Mucosa of stomach (tissue), 1 donor: ENCODE results near the gene PTPRD.

Experiments used
- H3K27me3 ChIP-seq: one replicate; pipeline ENCODE4 v1.7.0; 2013; ENCODE audit warnings: mild to moderate bottlenecking, low read length; ENCODE audit not compliant: control insufficient read depth, insufficient read depth
- H3K36me3 ChIP-seq: one replicate; pipeline ENCODE4 v1.7.0; 2013; ENCODE audit warnings: low read length; ENCODE audit not compliant: control insufficient read depth, insufficient read depth
- H3K4me1 ChIP-seq: one replicate; pipeline ENCODE4 v1.7.0; 2013; ENCODE audit warnings: mild to moderate bottlenecking, low read length; ENCODE audit not compliant: control insufficient read depth, insufficient read depth
- H3K4me3 ChIP-seq: one replicate; pipeline ENCODE4 v1.7.0; 2013; ENCODE audit warnings: low read length
- H3K9ac ChIP-seq: one replicate; pipeline ENCODE4 v1.7.0; 2013; ENCODE audit warnings: mild to moderate bottlenecking, low read length, moderate library complexity
- H3K9me3 ChIP-seq: one replicate; pipeline ENCODE4 v1.7.0; 2013; ENCODE audit warnings: mild to moderate bottlenecking, low read length, moderate library complexity; ENCODE audit not compliant: control insufficient read depth
- donor health status: Pancreatic carcinoma.

PTPRD gene

DNA sequence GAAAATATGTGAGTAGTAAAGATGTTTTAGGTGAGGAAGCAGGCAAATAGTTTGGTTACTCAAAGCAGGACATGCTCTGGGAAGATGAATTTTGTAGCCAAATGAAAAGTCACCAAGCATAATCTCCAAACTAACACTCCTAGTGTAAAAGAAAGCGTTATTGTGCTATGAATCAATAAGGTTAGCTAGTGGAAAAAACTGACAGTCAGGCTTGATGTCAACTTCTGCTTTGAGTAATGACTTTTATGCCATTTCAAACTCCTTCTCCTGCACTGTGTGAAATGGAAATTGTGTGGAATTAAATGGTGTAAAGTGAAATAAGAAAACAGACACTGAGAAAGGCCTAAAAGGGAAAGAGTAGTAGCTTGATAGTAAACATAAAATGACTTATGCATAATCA lies 2176.0 kb downstream of the PTPRD start:
- Histone ChIP-seq H3K9me3 (no peaks in the 10 kb centered on the region), H3K9ac (no peak overlapping the region), H3K4me1 (no peaks in the 10 kb centered on the region), H3K4me3 (no peak overlapping the region), H3K36me3 (no peaks in the 10 kb centered on the region), H3K27me3 (no peaks in the 10 kb centered on the region)

DNA sequence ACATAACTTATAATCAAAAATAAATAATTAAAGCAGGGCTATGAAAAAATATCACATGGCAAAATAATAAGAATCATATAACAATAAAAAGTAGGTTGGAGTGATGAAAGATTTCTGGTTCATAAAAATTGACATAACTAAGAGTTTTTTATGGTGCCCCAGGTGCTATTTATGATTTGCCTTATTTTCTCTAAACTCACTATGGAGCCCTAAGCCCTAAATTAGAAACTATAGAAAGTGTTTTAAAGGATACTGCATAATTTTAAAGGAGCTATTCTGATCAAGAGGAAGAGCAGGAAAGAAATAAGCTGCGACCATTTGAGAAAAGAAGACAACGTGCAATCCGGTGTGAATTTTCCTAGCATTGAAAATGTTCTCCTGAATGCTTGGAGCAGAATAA lies 2178.2 kb downstream of the PTPRD start:
- H3K9me3 ChIP-seq = no peaks in the 10 kb centered on the region
- no peaks in the 10 kb centered on the region for H3K4me1 ChIP-seq
- H3K36me3 ChIP-seq = no peaks in the 10 kb centered on the region
- H3K27me3 ChIP-seq = no peaks in the 10 kb centered on the region
- H3K9ac ChIP-seq = no peak overlapping the region
- no peak overlapping the region for H3K4me3 ChIP-seq

DNA sequence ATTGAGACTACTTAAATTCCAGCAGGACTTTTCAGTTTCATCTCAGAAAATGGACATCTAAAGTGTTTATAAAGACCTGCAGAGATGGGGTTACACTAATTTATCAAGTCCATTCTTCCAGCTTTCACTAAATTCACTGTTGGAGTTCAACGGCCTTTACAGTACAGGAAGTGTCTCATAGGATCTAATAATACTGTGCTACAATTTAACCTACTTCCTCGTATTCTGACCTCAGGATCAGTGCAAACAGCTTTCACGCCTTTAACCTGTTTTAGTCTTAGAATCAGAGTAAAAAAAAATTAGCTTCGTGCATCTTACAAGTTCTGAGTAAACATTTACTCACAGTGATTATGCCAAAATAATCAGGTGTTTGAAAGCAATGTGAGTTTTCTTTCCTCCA lies 2180.6 kb downstream of the PTPRD start:
- no peaks in the 10 kb centered on the region for H3K36me3 ChIP-seq
- H3K9ac ChIP-seq = no peak overlapping the region
- H3K4me1 ChIP-seq = no peaks in the 10 kb centered on the region
- no peaks in the 10 kb centered on the region for H3K27me3 ChIP-seq
- H3K9me3 ChIP-seq = no peaks in the 10 kb centered on the region
- H3K4me3 ChIP-seq = no peak overlapping the region

DNA sequence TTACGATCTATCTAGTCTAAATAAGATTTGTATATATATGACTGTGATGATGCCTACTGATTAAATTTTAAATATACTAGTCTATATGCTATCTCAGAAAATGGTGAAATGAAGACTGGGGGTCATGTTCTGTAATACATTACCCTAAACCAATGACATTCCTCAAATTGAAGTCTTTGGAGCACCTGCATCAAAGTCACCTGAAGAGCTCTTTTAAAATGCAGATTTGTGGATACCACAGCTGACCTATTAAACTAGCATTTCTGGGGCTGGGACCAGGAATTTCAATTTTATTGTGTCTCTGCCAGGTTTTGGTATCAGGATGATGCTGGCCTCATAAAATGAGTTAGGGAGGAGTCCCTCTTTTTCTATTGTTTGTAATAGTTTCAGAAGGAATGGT lies 2181.3 kb downstream of the PTPRD start:
- Histone ChIP-seq H3K27me3 (no peaks in the 10 kb centered on the region), H3K4me1 (no peaks in the 10 kb centered on the region), H3K9me3 (no peaks in the 10 kb centered on the region), H3K4me3 (no peak overlapping the region), H3K36me3 (no peaks in the 10 kb centered on the region), H3K9ac (no peak overlapping the region)

DNA sequence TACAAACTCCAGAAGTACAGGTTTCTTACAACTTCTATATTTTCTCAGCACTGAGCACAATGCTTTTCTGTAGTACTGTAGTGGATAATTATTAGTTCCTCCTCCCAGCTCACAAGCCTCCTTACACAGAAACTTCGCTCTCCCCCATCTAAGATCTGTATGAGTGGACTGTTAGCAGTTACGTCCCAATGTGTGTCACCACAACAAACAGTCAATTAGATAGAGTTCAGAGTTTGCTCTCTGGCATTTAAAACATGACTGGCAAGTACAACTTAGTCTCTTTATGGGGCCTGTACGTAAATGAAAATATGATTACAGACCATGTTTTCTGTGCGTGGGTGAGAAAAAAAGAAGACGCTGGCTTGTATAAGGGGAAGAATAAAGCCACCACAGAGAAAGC lies 2181.9 kb downstream of the PTPRD start:
- Histone ChIP-seq H3K36me3 (no peaks in the 10 kb centered on the region), H3K9me3 (no peaks in the 10 kb centered on the region), H3K27me3 (no peaks in the 10 kb centered on the region), H3K4me3 (no peak overlapping the region), H3K4me1 (no peaks in the 10 kb centered on the region), H3K9ac (no peak overlapping the region)

DNA sequence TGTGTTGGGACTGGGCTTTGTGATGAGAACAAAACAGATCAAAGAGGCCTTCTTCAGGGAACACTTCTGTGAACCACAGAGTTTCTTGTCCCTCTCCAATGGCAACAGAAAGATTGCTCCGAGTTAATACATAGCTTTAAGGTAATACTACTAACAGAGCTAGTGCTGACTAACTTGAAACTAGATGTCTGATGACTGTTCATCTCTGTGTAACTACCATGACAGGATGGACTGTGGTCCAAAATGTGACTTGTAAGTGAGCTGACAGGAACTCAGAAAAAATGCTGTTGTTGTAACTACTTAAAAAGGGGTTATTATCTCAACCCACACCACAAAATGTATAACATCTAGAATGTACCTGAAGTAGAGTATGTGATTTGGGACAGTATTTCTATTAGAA lies 2183.0 kb downstream of the PTPRD start:
- H3K36me3 ChIP-seq = no peaks in the 10 kb centered on the region
- no peak overlapping the region for H3K9ac ChIP-seq
- no peaks in the 10 kb centered on the region for H3K27me3 ChIP-seq
- no peaks in the 10 kb centered on the region for H3K4me1 ChIP-seq
- no peak overlapping the region for H3K4me3 ChIP-seq
- no peaks in the 10 kb centered on the region for H3K9me3 ChIP-seq

DNA sequence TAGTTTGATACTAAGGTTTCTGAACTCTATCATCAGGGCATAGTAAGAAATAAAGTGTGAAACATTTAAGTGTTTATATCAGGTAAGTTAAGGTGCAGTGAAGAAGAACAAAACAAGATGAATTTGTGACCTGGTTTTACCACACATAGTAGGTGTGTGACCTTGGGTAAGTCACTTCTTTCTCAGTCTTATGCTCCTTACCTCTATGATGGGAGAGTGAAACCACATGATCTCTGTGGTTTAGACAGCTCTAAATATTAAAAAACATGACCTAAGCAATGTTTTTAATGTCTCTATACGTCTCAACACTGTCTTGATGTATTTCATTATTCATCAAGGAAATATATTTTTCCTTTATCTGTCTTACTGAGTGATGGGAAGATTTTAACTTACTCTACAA lies 2183.6 kb downstream of the PTPRD start:
- H3K36me3 ChIP-seq = no peaks in the 10 kb centered on the region
- no peaks in the 10 kb centered on the region for H3K4me1 ChIP-seq
- H3K9ac ChIP-seq = no peak overlapping the region
- H3K9me3 ChIP-seq = no peaks in the 10 kb centered on the region
- no peaks in the 10 kb centered on the region for H3K27me3 ChIP-seq
- no peak overlapping the region for H3K4me3 ChIP-seq

DNA sequence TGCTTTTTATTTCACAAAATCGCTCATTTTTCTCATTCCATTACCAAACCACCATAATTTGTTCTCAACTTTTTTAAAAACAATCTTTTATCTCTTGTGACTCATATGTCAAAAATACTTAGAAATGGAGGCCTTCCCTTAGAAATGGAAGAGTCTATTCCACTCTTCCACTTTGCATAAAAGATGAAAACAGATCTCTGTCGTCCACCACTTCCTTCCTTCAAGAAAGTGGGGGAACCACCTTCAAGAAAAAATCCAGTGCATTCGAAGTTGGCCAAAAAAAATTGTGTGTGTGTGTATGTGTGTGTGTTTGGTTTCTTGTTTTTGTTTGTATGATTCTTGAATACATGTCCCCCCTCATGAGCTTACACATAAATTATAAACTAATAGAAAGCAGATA lies 2184.4 kb downstream of the PTPRD start:
- Histone ChIP-seq H3K4me1 (no peaks in the 10 kb centered on the region), H3K27me3 (no peaks in the 10 kb centered on the region), H3K4me3 (no peak overlapping the region), H3K9me3 (no peaks in the 10 kb centered on the region), H3K9ac (no peak overlapping the region), H3K36me3 (no peaks in the 10 kb centered on the region)

DNA sequence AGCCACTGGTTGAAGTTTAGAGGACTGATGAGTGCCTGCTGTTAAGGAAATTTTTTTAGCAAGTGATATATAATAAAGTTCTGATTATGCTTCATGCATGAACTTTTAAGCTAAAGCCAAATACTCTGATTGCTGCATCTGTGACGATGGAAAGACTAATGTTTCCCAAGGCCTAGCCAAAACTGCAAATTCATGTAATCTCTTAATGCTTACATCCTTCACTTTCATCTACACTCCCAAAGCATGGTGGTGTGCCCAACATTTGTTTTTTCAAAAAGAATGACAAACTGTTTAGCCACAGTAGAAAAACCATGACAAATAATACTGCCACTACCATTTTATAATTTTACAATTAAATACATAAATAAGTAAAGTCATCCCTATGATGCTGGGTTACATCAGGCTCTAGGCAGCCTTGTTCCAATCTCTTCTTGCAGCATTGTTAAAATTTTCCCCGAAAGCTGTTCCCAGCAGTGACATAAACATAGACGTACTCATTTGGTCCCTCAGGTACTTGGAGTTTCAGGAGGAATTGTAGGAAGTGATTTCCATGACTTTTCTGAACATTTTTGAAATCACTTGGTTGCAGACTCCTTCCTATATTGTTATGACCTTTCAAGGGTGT lies 2187.9 kb downstream of the PTPRD start:
- Histone ChIP-seq H3K27me3 (no peaks in the 10 kb centered on the region), H3K9me3 (no peaks in the 10 kb centered on the region), H3K4me3 (no peak overlapping the region), H3K9ac (no peak overlapping the region), H3K36me3 (no peaks in the 10 kb centered on the region), H3K4me1 (no peaks in the 10 kb centered on the region)

DNA sequence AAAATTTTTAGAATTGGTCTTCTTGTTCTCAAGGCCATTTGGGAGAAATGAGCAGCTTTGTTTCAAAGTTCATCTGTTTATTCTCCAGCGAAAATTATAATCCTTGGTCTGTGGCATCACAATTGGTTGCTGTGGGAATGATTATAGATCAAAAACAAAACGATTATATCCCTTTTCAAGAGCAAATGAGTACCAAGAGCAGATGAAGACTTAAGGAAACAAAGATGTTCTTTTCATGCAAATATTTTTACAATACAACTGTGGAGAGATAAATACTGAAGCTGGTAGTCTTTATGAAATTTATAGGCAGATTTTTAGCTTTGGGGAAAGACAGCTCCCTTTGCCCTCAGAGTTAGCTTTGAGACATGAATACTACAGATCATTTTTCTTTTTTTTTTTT lies 2192.4 kb downstream of the PTPRD start:
- Histone ChIP-seq H3K9me3 (no peaks in the 10 kb centered on the region), H3K4me3 (no peak overlapping the region), H3K27me3 (no peaks in the 10 kb centered on the region), H3K4me1 (no peaks in the 10 kb centered on the region), H3K9ac (no peak overlapping the region), H3K36me3 (no peaks in the 10 kb centered on the region)

DNA sequence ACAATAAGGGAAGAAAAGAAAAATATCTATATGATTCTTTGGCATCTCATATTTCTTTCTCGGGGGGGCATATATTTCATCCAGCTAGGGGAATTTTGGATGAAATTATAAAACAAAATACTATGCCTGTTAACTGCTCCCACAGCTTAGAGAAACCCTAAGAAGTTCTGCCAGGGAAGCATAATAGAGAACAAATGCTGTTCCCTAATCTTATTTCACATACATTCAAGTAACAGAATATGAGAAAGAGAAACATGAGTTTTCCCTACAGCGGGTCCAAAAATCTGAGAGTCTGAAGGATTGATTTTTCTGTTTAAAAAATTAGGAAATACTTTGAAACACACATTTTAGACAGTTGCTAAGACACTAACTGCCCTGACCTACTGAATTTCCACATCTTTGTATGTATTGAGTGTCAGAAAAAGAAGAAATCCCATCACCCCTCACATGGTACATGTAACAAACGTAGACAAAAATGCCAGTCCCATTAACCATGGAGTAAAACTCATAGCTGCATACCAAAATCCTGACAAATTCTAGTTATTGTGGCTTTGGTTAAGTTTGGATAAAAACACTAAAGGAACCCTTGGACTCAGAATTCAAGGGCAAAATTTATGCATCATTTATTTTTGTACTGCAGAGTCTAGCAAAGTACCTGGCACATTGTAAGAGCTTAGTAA lies 2193.1 kb downstream of the PTPRD start:
- Histone ChIP-seq H3K4me3 (no peak overlapping the region), H3K9me3 (no peaks in the 10 kb centered on the region), H3K27me3 (no peaks in the 10 kb centered on the region), H3K36me3 (no peaks in the 10 kb centered on the region), H3K9ac (no peak overlapping the region), H3K4me1 (no peaks in the 10 kb centered on the region)

DNA sequence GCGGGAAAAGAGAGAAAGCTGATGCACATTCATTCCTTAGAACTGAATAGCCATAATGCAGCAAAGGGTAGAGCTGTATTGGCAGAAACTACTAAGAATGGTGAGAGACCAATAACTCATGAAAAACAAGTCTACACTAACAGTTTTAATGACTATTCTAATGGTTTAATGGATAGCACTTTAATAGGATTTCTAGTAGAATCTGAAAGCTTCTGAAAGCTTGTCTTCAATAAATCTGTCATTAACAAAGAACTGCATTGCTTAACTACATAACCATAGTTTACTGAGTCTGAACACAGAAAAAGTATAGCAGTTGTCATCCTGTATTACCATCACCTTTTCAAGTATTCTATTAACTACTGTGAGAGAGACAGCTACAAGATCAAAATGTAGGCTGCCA lies 2195.5 kb downstream of the PTPRD start:
- Histone ChIP-seq H3K4me1 (no peaks in the 10 kb centered on the region), H3K36me3 (no peaks in the 10 kb centered on the region), H3K4me3 (no peak overlapping the region), H3K9me3 (no peaks in the 10 kb centered on the region), H3K9ac (no peak overlapping the region), H3K27me3 (no peaks in the 10 kb centered on the region)

DNA sequence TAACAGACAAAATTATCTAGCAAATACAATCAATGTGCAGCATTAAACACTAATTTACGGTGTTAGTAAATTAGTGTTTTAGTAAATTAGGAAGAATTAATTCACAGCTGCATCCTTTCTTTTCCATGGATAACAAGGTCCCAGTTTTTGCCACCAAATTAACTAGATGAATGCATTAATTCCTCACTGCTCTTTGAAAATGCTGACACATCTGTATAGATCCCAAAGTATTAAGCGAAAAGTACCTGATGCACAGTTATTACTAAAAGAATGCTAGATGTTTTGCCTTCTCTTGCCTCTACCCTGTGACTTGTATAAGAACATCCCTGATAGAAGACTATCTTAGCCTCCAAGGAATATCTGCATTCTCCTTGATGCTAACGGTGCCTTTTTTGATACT lies 2200.5 kb downstream of the PTPRD start:
- Histone ChIP-seq H3K4me1 (no peaks in the 10 kb centered on the region), H3K36me3 (no peaks in the 10 kb centered on the region), H3K9me3 (no peaks in the 10 kb centered on the region), H3K9ac (no peak overlapping the region), H3K27me3 (no peaks in the 10 kb centered on the region), H3K4me3 (no peak overlapping the region)
